Stimulated activated CD4-positive, alpha-beta T cell treated with anti-CD3 and anti-CD28 coated beads, Interleukin-4, amount 100 ng/mL, for 24 hours (primary cell): ENCODE results near the gene DAB2IP.
"Not testable (repeated sequence)": the region's sequence is repeated elsewhere in the genome, so short reads cannot be mapped to it uniquely, and the experiment has no call there.

ENCODE experiments used
- DNase-seq: peaks from one replicate; pipeline ENCODE4 v3.0.0-alpha.2; 2020

The DAB2IP gene

GRCh38 chr9:121627427-121627826 lies 24.0 kb upstream of the DAB2IP start:
- DNase-seq = no peak

- no peak for DNase-seq
These were observed 23.0 kb upstream of the DAB2IP start for GRCh38 chr9:121628401-121628800.

DNA sequence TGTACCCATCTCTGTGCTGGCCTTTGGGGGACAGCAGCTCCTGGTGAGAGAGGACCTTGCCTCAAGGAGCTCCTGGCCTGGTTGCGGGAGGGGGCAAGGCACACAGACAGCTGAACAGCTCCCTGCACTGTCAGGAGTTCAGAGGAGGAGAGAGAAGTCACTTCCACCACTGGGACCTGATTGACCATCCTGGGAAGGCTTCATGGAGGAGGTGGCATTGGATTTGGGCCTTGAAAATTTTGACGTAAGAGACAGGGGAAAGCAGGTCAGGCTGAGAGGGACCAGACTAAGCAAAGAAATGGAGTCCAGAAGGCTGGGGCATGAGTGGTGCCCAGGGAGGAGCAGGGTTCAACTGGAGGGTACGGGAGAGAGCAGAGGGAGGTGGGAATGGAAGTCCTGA lies 20.3 kb upstream of the DAB2IP start:
- DNase-seq = no peak

- no peak for DNase-seq
These were observed 19.4 kb upstream of the DAB2IP start for GRCh38 chr9:121631978-121632418.

- no peak for DNase-seq
These were observed 18.2 kb upstream of the DAB2IP start for GRCh38 chr9:121633119-121633714.

DNA sequence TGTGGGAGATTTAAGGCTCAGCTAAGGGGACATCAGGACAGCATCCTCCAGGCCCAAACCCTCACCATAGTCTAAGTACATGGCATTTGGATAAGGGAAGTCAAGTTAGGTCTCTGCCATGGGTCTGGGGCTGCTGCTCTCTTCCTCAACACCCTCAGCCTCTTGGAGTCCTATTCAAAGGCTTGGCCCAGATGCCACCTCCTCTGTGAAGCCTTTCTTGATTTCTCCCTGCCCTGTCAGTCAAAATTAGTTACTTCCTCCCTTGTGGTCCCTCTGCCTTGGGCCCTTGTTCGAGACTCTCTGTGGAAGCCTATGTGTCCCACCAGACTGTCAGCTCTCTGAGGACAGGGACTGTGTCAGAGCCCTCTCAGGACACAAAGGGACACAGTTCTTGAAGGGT lies 17.7 kb upstream of the DAB2IP start:
- DNase-seq = no peak

DNA sequence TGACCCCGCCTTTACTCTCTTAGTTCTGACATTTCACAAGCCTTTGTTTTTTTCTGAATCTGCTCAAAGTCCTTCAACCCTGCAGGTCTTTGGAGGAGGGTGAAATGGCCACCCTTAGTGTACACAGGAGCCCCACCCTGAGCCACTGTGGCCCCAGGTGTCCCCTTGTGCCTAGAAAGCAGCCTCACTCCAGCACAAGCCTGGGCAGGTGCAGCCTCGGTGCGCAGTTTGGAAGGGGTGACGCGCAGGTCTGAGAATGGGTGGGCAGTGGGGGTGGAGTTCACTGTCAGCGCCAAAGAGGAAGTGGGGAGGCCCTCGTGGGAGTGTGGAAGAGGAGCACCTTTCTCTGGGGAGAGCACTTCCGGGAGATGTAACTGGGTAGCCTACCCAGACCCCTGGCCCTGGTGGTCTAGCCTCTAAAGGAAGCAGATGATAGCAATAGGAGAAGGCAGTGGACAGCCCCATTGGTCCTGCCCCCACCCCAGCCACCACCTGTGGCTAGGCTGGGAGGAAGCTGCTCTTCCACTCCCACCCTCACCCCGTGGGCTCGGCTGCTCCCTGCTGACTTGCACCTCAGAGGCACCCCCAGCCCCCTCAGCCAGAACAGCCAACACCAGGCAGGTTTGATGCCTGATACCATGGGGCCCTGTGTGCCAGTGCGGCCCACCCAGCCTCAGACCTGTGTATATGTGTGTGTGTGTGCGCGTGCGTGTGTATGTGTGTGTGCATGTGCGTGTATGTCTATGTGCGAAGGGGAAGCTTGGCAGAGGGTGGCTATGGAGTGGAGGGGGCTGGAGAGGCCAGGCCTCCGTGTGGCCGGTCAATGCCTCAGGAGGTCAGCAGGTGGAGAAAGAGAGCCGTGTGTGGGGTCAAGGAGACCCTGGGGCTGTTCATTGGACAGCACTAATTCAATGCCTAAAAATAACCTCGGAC lies 16.8 kb upstream of the DAB2IP start:
- no peak for DNase-seq

DNA sequence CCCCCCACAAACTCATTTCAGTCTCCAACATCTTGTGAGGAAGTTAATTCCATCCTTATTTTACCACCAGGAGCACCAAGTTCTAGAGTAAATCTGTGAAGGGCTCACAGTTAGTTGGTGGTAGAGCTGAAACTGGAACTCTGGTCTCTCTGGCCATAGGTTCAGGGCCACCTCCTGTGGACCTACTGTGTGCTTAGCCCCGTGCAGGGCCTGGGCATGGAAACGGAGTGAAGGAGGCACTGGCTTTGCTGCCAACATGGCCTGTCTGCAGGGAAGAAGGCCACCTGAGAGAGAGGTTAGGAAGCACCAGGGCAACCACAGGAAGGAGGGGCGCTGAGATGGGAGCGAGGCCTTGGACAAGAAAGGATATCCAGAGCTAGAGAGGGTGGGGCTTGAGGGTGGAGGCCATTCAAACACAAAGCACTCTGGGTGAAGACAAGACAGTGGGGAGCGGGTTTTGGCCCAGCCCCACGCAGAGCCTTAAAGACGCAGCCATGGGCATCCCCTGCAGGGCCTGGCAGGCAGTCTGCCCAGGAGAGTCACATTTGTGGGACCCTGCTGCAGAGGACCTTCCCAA lies 16.0 kb upstream of the DAB2IP start:
- DNase-seq = no peak

DNA sequence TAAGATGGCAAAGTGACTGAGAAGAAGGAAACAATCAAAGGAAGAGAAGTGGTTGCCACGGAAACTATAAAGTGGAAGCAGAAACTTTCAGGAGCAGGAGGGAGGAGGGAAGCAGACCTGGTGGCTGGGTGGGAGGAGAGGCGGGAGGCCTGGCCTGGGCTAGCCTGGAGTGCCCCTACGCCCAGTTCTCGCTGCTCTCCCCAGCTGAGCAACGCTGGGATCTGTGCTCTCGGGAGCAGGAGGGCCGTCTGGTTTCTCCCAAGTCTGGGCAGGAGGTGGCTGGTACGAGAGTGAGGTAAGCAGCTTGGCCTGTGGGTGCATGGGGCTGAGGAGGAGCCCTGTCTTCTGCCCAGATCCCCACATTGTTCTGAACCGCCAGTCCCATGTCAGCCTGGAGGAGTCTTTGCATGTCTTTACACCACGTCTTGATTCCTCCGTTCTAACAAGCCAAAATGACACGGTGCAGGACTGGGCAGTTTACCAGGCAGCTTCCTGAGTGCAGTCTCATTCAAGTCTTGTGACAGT lies 15.0 kb upstream of the DAB2IP start:
- no peak for DNase-seq

DNA sequence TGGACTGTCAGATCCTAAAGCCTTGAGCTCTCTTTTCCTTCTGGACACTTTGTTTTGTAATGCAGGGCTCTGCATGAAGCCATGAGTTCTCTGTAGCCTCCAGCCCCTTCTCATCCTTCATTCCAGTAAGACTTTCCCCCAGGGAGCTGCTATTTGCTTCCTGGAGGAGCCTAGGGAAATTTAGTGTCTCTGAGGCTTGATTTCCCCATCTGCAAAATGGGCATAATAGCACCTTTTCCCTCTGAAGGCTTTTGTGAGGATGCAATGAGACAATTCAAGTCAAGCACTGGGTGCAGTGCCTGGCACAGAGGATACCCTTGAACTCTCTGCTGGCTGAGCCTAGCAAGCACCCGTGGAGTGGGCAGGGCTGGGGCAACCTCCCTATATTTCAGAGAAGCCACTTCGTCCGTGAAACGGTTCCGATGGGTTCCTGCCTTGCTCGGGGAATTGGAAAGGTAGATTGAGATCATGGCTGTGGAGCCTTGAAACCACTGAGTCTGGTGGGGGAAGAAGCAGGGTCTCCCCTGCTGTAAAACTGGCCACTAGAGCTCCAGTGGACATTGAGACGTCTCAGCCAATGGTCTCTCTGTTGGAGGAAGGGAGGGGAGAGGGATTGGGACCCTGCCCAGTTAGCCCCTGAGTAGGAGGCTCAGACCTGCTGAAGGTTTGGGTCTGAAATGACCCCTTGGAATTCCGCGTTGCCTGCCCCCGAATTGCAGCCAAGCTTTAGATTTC lies 14.3 kb upstream of the DAB2IP start:
- no peak for DNase-seq

GRCh38 chr9:121637713-121638220 lies 13.7 kb upstream of the DAB2IP start:
- DNase-seq = no peak

DNA sequence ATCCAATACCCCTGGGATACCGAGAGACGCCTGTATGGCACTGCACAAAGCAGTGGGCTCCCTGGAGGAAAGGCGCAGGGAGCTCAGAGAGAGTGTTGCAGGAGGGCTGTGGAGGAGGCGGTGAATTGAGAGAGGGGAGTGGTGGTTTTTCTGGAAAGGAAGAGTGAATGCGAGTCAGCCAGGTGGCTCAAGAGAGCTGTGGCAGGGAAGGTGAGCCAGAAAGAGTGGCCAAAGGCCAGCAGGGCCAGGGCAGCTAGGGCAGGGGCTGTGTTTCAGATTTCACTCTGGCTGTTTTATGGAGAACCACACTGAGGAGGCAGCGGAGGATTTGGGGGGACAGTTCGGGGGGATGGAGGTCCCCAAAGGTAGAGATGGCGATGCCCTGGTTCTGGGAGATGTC lies 13.0 kb upstream of the DAB2IP start:
- DNase-seq = no peak

GRCh38 chr9:121638901-121639592 lies 12.4 kb upstream of the DAB2IP start:
- DNase-seq = no peak

- DNase-seq = no peak
These were observed 11.8 kb upstream of the DAB2IP start for GRCh38 chr9:121639619-121640018.

DNA sequence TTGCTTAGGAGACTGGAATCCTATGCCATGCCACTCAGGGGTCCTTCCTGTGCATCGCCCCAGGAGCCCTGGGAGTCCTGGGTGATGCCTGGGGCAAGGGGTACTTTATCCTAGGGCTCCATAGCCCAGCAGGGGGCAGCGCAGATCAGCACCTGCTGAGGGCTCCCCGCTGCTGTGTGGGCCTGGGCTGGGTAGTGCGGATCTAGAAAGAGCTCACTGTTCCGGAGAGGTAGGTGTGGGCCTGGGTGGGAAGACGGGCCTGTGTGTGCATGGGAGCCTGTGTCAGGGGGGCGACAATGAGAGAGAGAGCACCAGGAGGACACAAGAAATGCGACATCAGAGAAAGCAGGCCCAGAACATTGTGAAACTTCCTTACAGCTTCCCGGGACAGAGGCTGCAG lies 11.4 kb upstream of the DAB2IP start:
- peak; percentile 25 for DNase-seq

DNA sequence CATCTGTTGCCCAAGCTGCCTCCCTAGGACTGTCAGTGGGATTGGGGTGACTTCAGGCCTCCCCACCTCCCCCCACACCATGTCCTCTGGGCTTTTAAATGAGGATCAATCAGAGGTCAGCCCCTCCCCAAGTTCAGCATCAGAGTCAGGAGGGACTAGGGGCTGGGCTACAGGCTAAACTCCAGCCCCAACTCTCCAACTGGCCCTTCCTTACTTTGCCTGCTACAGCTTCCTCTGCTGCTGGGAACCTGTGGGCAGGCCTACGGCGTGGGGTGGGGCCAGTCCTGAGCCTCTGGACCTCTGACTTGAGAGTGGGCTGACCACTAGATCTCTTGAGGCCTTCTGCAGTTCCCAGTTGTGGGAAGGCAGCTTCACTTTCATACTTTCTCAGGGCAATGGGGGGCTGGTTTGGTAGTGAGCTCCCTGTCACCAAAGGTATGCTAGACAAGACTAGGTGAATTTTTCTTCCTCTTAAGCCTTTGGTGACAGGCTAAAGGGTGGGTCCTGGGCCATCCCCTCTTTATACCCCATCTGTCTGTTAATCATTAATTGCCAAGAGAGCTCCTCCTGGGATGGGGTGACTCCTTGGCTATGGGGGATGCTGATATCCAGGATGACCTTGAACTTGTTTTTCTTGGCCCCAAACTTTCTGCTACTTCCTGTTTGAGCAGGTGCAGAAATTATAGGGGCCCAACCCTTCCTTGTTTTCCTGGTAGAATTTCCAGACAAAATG lies 10.8 kb upstream of the DAB2IP start:
- no peak for DNase-seq

- no peak for DNase-seq
These were observed 10.2 kb upstream of the DAB2IP start for GRCh38 chr9:121641224-121641611.

DNA sequence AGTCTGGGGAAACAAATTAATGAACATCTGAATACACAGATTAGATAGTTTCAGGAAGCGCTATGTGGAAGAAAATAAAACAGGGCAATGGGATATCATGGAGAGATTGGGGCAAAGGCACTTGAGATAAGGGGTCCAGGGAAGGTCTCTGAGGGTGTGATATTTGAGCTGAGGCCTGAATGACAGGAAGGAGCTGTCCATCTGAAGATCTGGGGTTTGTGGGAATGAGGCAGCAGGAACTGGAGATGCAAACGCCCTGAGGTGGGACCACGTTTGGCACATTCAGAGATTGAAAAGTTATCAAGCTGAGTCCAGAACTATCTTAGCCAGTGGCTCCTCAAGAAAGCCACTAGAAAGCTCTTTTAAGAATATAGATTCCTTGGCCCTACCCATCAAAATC lies 8.7 kb upstream of the DAB2IP start:
- DNase-seq = no peak

GRCh38 chr9:121643473-121643872 lies 8.0 kb upstream of the DAB2IP start:
- no peak for DNase-seq

- DNase-seq = not testable (repeated sequence)
These were observed 7.4 kb upstream of the DAB2IP start for GRCh38 chr9:121644040-121644439.

DNA sequence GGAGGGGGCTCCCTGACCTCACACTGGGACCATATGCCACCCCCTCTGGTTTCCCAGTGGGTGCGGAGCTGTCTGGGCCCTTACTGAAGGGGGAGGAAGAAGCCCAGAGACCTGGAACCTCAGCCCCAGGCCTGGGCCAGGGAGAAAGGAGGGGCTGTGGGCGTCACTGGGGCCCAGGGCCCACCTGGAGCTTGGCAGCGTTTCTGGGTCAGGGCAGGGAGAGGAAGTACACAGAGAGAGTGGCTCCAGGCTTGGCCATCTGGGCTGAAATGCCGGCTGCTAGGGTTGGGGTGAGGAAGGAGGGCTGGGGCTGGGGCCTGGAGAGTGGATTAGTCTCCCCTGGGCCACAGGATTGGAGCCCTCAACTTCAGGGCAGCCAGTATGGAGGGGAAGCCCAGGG lies 6.4 kb upstream of the DAB2IP start:
- no peak for DNase-seq
